Stimulated activated naive B cell treated with anti-CD40 and anti-IgM and Interleukin-4, amounts not matched to agents 10 μg/mL and 1 μg/mL and 100 μg/mL, for 72 hours (primary cell): Measurements from ENCODE around the gene KCNA5.

ENCODE experiments used
- ATAC-seq, 2 donors: fragments of 150-1000 bp; cut with Tn5 transposase; replicated peaks; 2 replicates each; pipeline ENCODE4 v1.10.0; 2021; ENCODE audit warnings: moderate library complexity in 1 of 2
- DNase-seq: peaks from one replicate; pipeline ENCODE4 v3.0.0; 2021
- H3K27ac Mint-ChIP-seq: one replicate; pipeline ENCODE4 v1.8.0; 2022; ENCODE audit warnings: mild to moderate bottlenecking, mixed read lengths
- H3K27me3 Mint-ChIP-seq, 2 donors: one replicate each; pipeline ENCODE4 v1.8.0; 2022; ENCODE audit warnings: mixed read lengths in 2 of 2
- H3K36me3 Mint-ChIP-seq, 2 donors: one replicate each; pipeline ENCODE4 v1.8.0; 2022; ENCODE audit warnings: mixed read lengths in 2 of 2, mild to moderate bottlenecking in 1 of 2
- H3K4me1 Mint-ChIP-seq, 2 donors: one replicate each; pipeline ENCODE4 v1.8.0; 2022; ENCODE audit warnings: mixed read lengths in 2 of 2, mild to moderate bottlenecking in 1 of 2
- H3K4me3 Mint-ChIP-seq, 2 donors: one replicate each; pipeline ENCODE4 v1.8.0; 2022; ENCODE audit warnings: mild to moderate bottlenecking in 2 of 2, mixed read lengths in 2 of 2, moderate library complexity in 1 of 2
- H3K9me3 Mint-ChIP-seq, 2 donors: one replicate each; pipeline ENCODE4 v1.8.0; 2022; ENCODE audit warnings: mixed read lengths in 2 of 2, mild to moderate bottlenecking in 1 of 2

KCNA5 gene

DNA sequence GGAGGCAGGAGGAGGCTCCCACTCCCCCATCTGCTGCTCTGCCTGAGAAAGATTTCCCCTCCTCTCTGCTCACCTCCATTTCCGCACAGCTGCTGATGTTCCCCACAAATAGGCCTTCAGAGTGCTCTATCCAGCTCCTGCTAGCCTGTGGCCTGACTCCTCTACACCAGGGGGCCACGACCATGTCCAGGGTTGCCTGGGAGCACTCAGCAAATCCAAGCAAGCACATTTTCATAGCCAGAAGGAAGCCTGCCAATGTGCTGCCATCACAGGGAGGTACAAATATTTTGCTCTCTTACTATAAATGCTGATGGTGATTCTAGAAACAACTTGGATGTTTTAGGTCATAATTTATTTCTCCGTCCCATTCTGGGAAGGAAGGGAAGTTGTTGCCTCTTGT is 17.3 kb downstream of the KCNA5 start:
- ATAC-seq, result no peak
- Mint-ChIP-seq H3K4me1 (no peaks in the 10 kb centered on the region), H3K4me3 (no peak overlapping the region), H3K9me3 (no peaks in the 10 kb centered on the region), H3K27me3 (peaks cover 28 to 43% of the 10 kb centered on the region in 2 donors), H3K36me3 (peaks cover 0 to 3% of the 10 kb centered on the region in 2 donors), H3K27ac (no peak overlapping the region)
- DNase-seq, result no peak

GRCh38 chr12:5063149-5063548 is 19.5 kb downstream of the KCNA5 start:
- no peaks in the 10 kb centered on the region for H3K9me3 Mint-ChIP-seq
- no peak overlapping the region for H3K27ac Mint-ChIP-seq
- no peak for ATAC-seq
- no peak for DNase-seq
- peaks cover 28 to 38% of the 10 kb centered on the region in 2 donors for H3K27me3 Mint-ChIP-seq
- H3K4me3 Mint-ChIP-seq, result no peak overlapping the region
- H3K36me3 Mint-ChIP-seq, result no peaks in the 10 kb centered on the region
- no peaks in the 10 kb centered on the region for H3K4me1 Mint-ChIP-seq

DNA sequence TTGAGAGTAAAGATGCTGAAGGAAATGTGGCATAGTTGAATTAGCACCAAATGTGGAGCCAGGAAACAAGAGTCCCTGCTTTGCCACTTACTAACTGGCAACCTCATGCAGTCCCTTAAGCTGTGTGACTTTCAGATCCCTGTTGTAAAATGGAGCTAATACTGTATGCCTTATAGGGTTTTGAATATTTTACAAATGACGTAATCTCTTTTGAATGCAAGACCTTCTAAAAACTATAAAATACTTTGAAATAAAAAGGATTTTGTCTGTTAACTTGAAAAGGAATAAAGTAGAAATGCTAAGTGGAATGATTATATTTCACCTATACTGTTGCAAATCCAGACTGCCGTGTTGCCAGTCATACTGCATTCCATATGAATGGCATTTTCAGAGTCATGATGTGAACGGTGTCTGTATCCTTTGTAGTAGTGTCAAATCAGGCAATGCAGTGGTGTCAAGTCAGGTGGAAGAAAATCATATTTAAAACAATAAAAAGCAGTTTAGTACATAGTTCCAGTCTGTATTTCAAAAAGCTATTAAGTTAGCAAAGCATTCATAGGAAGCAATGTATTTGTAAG is 21.3 kb downstream of the KCNA5 start:
- H3K27ac Mint-ChIP-seq, result no peak overlapping the region
- ATAC-seq (no peak), DNase-seq (no peak)
- no peak overlapping the region for H3K4me3 Mint-ChIP-seq
- H3K4me1 Mint-ChIP-seq, result no peaks in the 10 kb centered on the region
- H3K27me3 Mint-ChIP-seq, result peaks cover 23 to 37% of the 10 kb centered on the region in 2 donors
- no peaks in the 10 kb centered on the region for H3K36me3 Mint-ChIP-seq
- H3K9me3 Mint-ChIP-seq, result no peaks in the 10 kb centered on the region

DNA sequence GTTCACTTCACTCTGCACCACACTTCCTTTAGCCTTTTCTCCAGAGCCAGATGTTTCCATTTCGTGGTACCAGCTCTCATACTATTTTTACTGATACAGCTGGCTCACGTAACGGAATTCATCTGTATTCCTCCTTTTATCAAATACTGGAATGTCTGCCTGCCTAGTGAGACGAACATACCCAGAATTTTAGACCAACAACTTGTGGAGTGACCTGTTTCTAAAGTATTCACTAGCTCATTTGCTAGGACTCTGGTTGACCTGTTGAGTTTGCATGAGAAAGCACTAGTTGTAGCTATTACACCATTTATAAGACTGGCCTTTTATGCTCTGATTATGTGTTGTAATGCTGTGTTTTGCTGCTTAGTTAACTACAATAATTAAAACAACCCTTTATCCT is 22.6 kb downstream of the KCNA5 start:
- Mint-ChIP-seq H3K27me3 (peaks cover 12 to 34% of the 10 kb centered on the region in 2 donors), H3K4me3 (no peak overlapping the region), H3K27ac (no peak overlapping the region), H3K36me3 (no peaks in the 10 kb centered on the region), H3K4me1 (no peaks in the 10 kb centered on the region), H3K9me3 (no peaks in the 10 kb centered on the region)
- DNase-seq (no peak), ATAC-seq (no peak)

DNA sequence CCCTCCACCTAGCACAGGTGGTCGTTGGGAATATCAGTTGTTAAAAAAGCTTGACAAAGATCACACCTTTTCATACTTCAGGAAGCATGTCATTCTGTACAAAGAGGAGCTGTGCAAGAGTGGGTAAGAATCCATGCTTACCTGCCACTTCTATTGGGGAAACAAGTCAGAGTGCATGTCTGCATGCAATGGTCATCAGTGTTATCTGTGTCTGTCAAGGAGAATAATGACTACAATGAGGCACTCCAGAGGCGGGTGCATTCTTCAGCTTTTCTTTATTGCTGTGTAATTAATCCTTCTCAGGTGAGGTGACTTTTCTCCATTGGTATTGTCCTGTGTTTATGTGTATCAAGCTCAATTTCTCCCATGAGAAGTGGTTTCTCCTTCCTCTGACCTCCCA is 24.4 kb downstream of the KCNA5 start:
- Mint-ChIP-seq H3K36me3 (no peaks in the 10 kb centered on the region), H3K4me1 (no peaks in the 10 kb centered on the region)

DNA sequence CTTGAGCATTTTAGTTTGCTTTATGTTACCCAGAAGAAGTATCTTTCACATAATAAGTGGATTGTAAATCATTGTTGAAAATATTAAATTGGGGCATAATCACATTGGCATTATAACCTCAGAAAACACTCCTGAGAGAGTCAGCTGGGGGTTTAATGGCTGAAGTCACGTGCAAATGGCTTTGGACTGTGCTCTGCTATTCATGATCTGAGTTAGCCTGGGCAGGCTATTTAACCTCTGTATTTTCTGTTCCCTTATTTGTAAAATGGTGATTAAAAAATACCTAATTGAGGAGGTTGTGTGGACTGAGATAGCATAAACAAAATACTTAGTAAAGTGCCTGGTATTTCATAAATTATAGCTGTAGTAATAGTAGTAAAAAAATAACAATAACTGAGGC is 24.9 kb downstream of the KCNA5 start:
- Mint-ChIP-seq H3K4me1 (no peaks in the 10 kb centered on the region), H3K36me3 (no peaks in the 10 kb centered on the region), H3K4me3 (no peak overlapping the region), H3K27ac (no peak overlapping the region), H3K9me3 (no peaks in the 10 kb centered on the region), H3K27me3 (peaks cover 18 to 22% of the 10 kb centered on the region in 2 donors)
- ATAC-seq, result peak in 1 of 2 donors; percentile 25
- no peak for DNase-seq

More for the DNA sequence above, 24.4 kb downstream of the KCNA5 start:
- no peak overlapping the region for H3K4me3 Mint-ChIP-seq
- ATAC-seq, result no peak
- no peak overlapping the region for H3K27ac Mint-ChIP-seq
- H3K27me3 Mint-ChIP-seq, result peaks cover 15 to 24% of the 10 kb centered on the region in 2 donors
- no peak for DNase-seq
- H3K9me3 Mint-ChIP-seq, result no peaks in the 10 kb centered on the region

DNA sequence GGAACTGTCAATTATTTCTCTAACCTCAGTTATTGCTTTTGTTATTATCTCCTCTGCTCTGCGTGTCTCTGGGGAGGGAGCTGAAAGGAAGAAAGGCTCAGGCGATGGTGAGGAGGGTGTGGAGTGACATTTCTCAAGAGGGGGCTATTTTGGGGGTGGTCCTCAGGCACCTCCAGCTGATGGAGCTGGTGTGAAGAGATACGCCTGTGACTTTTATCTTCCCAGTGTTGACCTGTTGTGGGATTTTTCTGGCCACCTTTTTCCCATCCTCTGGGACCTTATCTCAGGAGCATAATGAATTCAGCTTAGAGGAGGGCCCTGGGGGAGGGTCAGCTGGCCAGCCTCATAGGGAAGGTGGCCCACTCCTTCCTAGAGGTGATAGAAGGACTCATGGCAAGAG is 26.4 kb downstream of the KCNA5 start:
- peaks cover 10 to 14% of the 10 kb centered on the region in 2 donors for H3K27me3 Mint-ChIP-seq

GRCh38 chr12:5071496-5071895 is 27.8 kb downstream of the KCNA5 start:
- Mint-ChIP-seq H3K27me3 (peaks cover 14 to 18% of the 10 kb centered on the region in 2 donors), H3K9me3 (no peaks in the 10 kb centered on the region), H3K4me1 (peaks cover 0 to 3% of the 10 kb centered on the region in 2 donors), H3K36me3 (no peaks in the 10 kb centered on the region), H3K4me3 (no peak overlapping the region), H3K27ac (no peak overlapping the region)
- ATAC-seq (no peak), DNase-seq (no peak)

More for the DNA sequence above, 26.4 kb downstream of the KCNA5 start:
- H3K9me3 Mint-ChIP-seq, result no peaks in the 10 kb centered on the region
- peaks cover 0 to 3% of the 10 kb centered on the region in 2 donors for H3K4me1 Mint-ChIP-seq
- H3K4me3 Mint-ChIP-seq, result no peak overlapping the region
- ATAC-seq (no peak), DNase-seq (no peak)
- H3K27ac Mint-ChIP-seq, result no peak overlapping the region
- H3K36me3 Mint-ChIP-seq, result no peaks in the 10 kb centered on the region

DNA sequence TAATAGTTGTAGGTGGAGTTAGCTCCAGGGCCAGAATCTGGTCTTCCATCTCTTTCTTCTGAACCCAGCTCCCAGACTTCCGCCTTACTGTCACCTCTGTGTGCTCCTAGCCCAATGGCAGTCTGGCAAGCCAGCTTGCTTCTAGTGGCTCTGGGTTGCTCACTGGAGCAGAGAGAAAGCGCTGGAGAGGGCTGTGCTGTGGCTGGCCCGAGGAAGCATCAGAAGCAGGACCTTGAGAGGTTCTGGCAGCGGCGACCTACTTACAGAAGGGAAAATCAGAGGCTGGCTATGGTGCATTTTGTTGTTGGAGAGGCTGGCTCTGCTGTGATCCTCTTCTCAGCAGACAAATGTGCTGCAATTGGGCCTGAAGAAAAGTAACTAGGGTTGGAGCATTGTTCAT is 28.6 kb downstream of the KCNA5 start:
- Mint-ChIP-seq H3K9me3 (no peaks in the 10 kb centered on the region), H3K4me1 (peaks cover 0 to 3% of the 10 kb centered on the region in 2 donors), H3K27ac (no peak overlapping the region), H3K36me3 (no peaks in the 10 kb centered on the region), H3K27me3 (peaks cover 14 to 21% of the 10 kb centered on the region in 2 donors), H3K4me3 (no peak overlapping the region)
- DNase-seq (no peak), ATAC-seq (no peak)

- H3K4me3 Mint-ChIP-seq, result no peak overlapping the region
- H3K36me3 Mint-ChIP-seq, result no peaks in the 10 kb centered on the region
- peaks cover 0 to 3% of the 10 kb centered on the region in 2 donors for H3K4me1 Mint-ChIP-seq
- DNase-seq (no peak), ATAC-seq (no peak)
- H3K27ac Mint-ChIP-seq, result no peak overlapping the region
- peaks cover 16 to 21% of the 10 kb centered on the region in 2 donors for H3K27me3 Mint-ChIP-seq
- no peaks in the 10 kb centered on the region for H3K9me3 Mint-ChIP-seq
Measured at GRCh38 chr12:5073054-5073453, 29.4 kb downstream of the KCNA5 start.

- DNase-seq (no peak), ATAC-seq (no peak)
- no peak overlapping the region for H3K4me3 Mint-ChIP-seq
- peaks cover 22 to 23% of the 10 kb centered on the region in 2 donors for H3K27me3 Mint-ChIP-seq
- H3K9me3 Mint-ChIP-seq, result no peaks in the 10 kb centered on the region
- no peaks in the 10 kb centered on the region for H3K36me3 Mint-ChIP-seq
- H3K27ac Mint-ChIP-seq, result no peak overlapping the region
- peaks cover 0 to 3% of the 10 kb centered on the region in 2 donors for H3K4me1 Mint-ChIP-seq
Measured at GRCh38 chr12:5073853-5074252, 30.2 kb downstream of the KCNA5 start.

- DNase-seq, result no peak
- H3K27me3 Mint-ChIP-seq, result peaks cover 22 to 25% of the 10 kb centered on the region in 2 donors
- ATAC-seq, result no peak
- H3K9me3 Mint-ChIP-seq, result no peaks in the 10 kb centered on the region
- no peak overlapping the region for H3K27ac Mint-ChIP-seq
- H3K4me1 Mint-ChIP-seq, result peaks cover 0 to 3% of the 10 kb centered on the region in 2 donors
- H3K4me3 Mint-ChIP-seq, result no peak overlapping the region
- H3K36me3 Mint-ChIP-seq, result no peaks in the 10 kb centered on the region
Measured at GRCh38 chr12:5076761-5077160, 33.1 kb downstream of the KCNA5 start.

GRCh38 chr12:5078423-5078822 is 34.7 kb downstream of the KCNA5 start:
- no peak overlapping the region for H3K4me3 Mint-ChIP-seq
- no peak for ATAC-seq
- no peaks in the 10 kb centered on the region for H3K36me3 Mint-ChIP-seq
- no peaks in the 10 kb centered on the region for H3K9me3 Mint-ChIP-seq
- H3K27me3 Mint-ChIP-seq, result peaks cover 16 to 22% of the 10 kb centered on the region in 2 donors
- H3K4me1 Mint-ChIP-seq, result peaks cover 0 to 3% of the 10 kb centered on the region in 2 donors
- DNase-seq, result no peak
- no peak overlapping the region for H3K27ac Mint-ChIP-seq

GRCh38 chr12:5081016-5081415 is 37.3 kb downstream of the KCNA5 start:
- no peak overlapping the region for H3K27ac Mint-ChIP-seq
- ATAC-seq, result no peak
- peaks cover 21 to 32% of the 10 kb centered on the region in 2 donors for H3K27me3 Mint-ChIP-seq
- H3K4me1 Mint-ChIP-seq, result no peaks in the 10 kb centered on the region
- DNase-seq, result no peak
- no peaks in the 10 kb centered on the region for H3K36me3 Mint-ChIP-seq
- no peak overlapping the region for H3K4me3 Mint-ChIP-seq
- H3K9me3 Mint-ChIP-seq, result no peaks in the 10 kb centered on the region

GRCh38 chr12:5083955-5084849 is 40.5 kb downstream of the KCNA5 start:
- Mint-ChIP-seq H3K9me3 (no peaks in the 10 kb centered on the region), H3K4me3 (no peak overlapping the region), H3K27me3 (peaks cover 11 to 28% of the 10 kb centered on the region in 2 donors), H3K36me3 (no peaks in the 10 kb centered on the region), H3K27ac (no peak overlapping the region), H3K4me1 (no peaks in the 10 kb centered on the region)
- DNase-seq (peak; percentile 39), ATAC-seq (peak; percentile 52 to 62)
